B cell (primary cell): ENCODE data around the gene S100A12.

Experiments used
- EZH2 ChIP-seq: IDR thresholded peaks from 2 replicates; pipeline ENCODE4 v1.6.1; 2012; ENCODE audit warnings: borderline replicate concordance, low read depth, mild to moderate bottlenecking, moderate library complexity, low read length; ENCODE audit not compliant: insufficient read depth, poor library complexity, severe bottlenecking
- TF ChIP-seq, protein P1 (sequence below): fragments of 200-600 bp; IDR thresholded peaks from one replicate; pipeline ENCODE4 v1.8.0; 2022; ENCODE audit warnings: antibody characterized with exemption, mild to moderate bottlenecking

- TF ChIP-seq, protein P1, sequence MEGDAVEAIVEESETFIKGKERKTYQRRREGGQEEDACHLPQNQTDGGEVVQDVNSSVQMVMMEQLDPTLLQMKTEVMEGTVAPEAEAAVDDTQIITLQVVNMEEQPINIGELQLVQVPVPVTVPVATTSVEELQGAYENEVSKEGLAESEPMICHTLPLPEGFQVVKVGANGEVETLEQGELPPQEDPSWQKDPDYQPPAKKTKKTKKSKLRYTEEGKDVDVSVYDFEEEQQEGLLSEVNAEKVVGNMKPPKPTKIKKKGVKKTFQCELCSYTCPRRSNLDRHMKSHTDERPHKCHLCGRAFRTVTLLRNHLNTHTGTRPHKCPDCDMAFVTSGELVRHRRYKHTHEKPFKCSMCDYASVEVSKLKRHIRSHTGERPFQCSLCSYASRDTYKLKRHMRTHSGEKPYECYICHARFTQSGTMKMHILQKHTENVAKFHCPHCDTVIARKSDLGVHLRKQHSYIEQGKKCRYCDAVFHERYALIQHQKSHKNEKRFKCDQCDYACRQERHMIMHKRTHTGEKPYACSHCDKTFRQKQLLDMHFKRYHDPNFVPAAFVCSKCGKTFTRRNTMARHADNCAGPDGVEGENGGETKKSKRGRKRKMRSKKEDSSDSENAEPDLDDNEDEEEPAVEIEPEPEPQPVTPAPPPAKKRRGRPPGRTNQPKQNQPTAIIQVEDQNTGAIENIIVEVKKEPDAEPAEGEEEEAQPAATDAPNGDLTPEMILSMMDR: no peak
- TF ChIP-seq EZH2: no peak
Measured at GRCh38 chr1:153357853-153358690, 17.3 kb downstream of the S100A12 start, which contains the start of gene S100A9.
